Measurements from ENCODE around the gene ERG.

Gene ERG, protein sequence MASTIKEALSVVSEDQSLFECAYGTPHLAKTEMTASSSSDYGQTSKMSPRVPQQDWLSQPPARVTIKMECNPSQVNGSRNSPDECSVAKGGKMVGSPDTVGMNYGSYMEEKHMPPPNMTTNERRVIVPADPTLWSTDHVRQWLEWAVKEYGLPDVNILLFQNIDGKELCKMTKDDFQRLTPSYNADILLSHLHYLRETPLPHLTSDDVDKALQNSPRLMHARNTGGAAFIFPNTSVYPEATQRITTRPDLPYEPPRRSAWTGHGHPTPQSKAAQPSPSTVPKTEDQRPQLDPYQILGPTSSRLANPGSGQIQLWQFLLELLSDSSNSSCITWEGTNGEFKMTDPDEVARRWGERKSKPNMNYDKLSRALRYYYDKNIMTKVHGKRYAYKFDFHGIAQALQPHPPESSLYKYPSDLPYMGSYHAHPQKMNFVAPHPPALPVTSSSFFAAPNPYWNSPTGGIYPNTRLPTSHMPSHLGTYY

DNA sequence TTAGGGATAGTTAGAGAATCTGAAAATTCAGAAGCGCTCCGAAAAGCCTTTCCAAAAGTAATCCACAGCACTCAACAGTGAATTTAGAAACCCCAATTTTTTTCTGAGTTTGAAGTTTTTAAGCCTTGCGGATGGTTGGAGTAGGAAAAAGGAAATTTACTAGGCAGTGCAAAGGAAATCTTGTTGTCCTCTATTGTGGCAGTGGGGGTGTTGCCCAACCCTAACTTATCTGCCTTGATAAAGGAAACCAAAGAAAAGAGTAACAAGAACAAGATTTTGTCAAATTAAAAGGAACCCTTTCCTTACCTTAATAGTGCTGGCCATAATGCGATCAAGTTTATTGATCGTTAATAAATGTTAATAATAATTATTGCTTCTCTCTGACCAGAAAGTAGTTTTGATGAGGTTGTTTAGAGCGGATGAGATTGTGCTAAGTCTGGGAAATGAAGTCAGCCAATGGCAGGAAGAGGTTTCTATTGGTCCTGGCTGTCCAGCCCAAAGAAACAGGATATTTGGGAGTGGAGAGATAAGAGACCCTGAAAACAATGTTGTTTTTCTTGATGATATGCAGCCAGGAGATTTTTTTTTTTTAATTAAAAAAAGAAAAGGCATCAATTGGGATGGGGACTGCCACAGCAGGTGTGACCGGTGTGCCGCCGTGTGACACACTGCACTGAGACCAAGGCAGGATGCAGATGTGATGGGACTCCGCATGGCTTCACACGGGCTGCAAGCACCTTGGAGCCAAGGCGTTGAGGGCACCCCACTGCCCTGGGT, at the start of gene ERG:
ERG (minus strand) TSS at position 421 of the 777 bp plus-strand sequence; CDS start at position 324, 97 bp downstream.
- H3K27ac Mint-ChIP-seq, result peak within 1 kb of the TSS in 1 of 2 donors; percentile 69
- no peaks in the 10 kb centered on the region for H3K9me3 Mint-ChIP-seq
- peaks cover 5% of the 10 kb centered on the region for H3K4me1 Mint-ChIP-seq
- DNase-seq (no peak), ATAC-seq (no peak)
- peaks cover 84% of the 10 kb centered on the region for H3K27me3 Mint-ChIP-seq
- H3K4me3 Mint-ChIP-seq, result no peak within 1 kb of the TSS

DNA sequence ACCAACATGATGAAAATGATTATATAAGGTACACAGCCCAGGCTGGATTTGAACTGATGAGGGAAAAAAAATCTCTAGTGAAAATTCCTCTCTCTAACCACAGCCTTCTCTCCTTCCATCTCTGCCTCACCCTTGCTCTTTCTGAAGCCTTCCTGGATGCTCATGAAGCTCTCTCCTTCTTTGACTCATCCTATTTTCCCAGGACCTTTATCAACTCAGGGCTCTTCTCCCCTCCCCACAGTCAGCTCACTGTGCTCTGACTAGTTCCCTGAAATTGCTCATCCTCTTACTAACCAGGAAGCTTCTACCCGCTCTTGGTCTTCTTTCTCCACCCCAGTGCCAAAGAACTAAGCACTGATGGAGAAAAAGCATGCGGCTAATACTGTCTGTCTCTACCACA, 46.4 kb upstream of the ERG start:
- Mint-ChIP-seq H3K4me3 (no peak overlapping the region), H3K27ac (no peak overlapping the region), H3K27me3 (peaks cover 7% of the 10 kb centered on the region), H3K9me3 (no peaks in the 10 kb centered on the region), H3K4me1 (no peaks in the 10 kb centered on the region)
- no peak for ATAC-seq
- no peak for DNase-seq

DNA sequence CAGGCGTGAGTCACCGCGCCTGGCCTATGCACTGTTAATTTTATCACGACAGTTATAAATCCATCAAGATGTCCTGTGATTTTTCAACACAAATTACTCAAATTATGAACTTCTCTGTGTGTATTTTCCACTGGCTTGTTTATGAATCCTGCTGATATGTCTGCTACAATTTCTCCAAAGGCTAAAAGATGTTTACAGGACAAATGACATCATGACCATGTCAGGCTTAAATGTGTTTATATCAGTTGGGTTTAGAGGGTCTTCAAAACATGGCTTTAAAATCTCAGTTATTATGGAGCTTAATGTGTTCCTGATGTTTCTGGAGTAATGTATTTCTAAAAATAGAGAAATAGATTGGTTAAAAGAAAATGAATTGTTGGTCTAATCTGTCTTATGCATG, 44.0 kb upstream of the ERG start:
- H3K9me3 Mint-ChIP-seq, result no peaks in the 10 kb centered on the region
- no peak overlapping the region for H3K27ac Mint-ChIP-seq
- no peak for ATAC-seq
- DNase-seq, result no peak
- no peak overlapping the region for H3K4me3 Mint-ChIP-seq
- peaks cover 7% of the 10 kb centered on the region for H3K27me3 Mint-ChIP-seq
- H3K4me1 Mint-ChIP-seq, result no peaks in the 10 kb centered on the region

- DNase-seq, result no peak
- no peak overlapping the region for H3K27ac Mint-ChIP-seq
- H3K27me3 Mint-ChIP-seq, result peaks cover 9% of the 10 kb centered on the region
- no peak overlapping the region for H3K4me3 Mint-ChIP-seq
- no peak for ATAC-seq
- no peaks in the 10 kb centered on the region for H3K4me1 Mint-ChIP-seq
- H3K9me3 Mint-ChIP-seq, result no peaks in the 10 kb centered on the region
These were observed 40.1 kb upstream of the ERG start for GRCh38 chr21:38538353-38538752.

DNA sequence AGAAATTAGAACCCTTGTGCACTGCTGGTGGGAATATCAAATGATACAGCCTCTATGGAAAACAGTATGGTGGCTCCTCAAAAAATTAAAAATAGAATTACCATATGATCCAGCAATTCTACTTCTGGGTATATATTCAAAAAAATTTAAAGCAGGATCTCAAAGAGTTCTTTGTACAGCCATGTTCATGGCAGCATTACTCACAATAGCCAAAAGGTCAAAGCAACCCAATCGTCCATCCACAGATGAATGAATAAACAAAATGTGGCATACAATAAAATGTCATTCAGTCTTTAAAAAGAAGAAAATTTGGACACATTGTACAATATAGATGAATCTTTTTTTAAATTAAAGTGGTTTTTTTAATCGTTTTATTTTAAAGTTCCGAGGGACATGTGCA, 36.3 kb upstream of the ERG start:
- Mint-ChIP-seq H3K27me3 (peaks cover 9% of the 10 kb centered on the region), H3K4me1 (no peaks in the 10 kb centered on the region), H3K27ac (no peak overlapping the region), H3K4me3 (no peak overlapping the region), H3K9me3 (no peaks in the 10 kb centered on the region)
- no peak for ATAC-seq
- DNase-seq, result no peak

DNA sequence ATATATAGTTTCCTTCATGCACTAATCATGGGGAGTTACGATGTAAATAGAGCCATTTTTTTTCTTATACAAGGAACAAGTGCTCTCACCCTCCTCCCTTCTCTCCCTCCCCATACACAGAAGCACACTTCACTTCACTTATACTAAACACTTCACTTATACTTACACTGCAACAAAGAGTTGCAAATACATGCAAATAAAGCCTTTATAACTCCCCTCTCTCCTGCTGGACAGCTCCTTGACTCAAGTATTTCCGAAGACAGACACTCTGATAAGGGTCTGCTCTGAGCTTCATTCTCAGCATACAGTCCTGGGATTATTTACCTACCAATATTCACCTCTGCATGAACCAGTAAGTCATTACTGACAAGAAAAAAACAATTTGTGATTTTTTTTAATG, 35.6 kb upstream of the ERG start:
- peaks cover 14% of the 10 kb centered on the region for H3K27me3 Mint-ChIP-seq
- no peaks in the 10 kb centered on the region for H3K4me1 Mint-ChIP-seq
- H3K4me3 Mint-ChIP-seq, result no peak overlapping the region
- DNase-seq, result no peak
- no peak for ATAC-seq
- no peaks in the 10 kb centered on the region for H3K9me3 Mint-ChIP-seq
- no peak overlapping the region for H3K27ac Mint-ChIP-seq

- Mint-ChIP-seq H3K9me3 (no peaks in the 10 kb centered on the region), H3K27ac (no peak overlapping the region), H3K4me3 (no peak overlapping the region), H3K4me1 (no peaks in the 10 kb centered on the region), H3K27me3 (peaks cover 15% of the 10 kb centered on the region)
- no peak for DNase-seq
- no peak for ATAC-seq
These were observed 33.3 kb upstream of the ERG start for GRCh38 chr21:38531591-38531990.

GRCh38 chr21:38531039-38531541, 32.8 kb upstream of the ERG start:
- Mint-ChIP-seq H3K27me3 (peaks cover 10% of the 10 kb centered on the region), H3K27ac (no peak overlapping the region), H3K4me3 (no peak overlapping the region), H3K9me3 (no peaks in the 10 kb centered on the region), H3K4me1 (no peaks in the 10 kb centered on the region)
- no peak for DNase-seq
- ATAC-seq, result no peak

DNA sequence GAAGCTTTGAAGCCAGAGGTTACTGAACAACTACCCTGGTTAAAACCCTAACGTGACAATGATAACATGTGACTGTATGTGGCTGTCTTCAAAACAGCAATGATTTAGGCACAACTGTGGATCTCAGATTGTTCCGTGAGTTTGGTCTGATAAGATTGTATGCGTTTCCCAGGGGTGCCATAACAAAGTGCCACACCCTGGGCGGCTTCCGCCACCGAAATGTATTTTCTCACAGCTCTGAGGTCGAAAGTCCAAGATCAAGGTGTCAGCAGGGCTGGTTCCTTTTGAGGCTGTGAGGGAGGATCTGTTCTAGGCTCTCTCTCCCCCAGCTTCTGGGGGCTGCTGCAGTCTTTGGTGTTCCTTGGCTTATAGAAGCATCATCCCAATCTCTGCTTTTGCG, 29.5 kb upstream of the ERG start:
- H3K9me3 Mint-ChIP-seq, result no peaks in the 10 kb centered on the region
- H3K27ac Mint-ChIP-seq, result no peak overlapping the region
- no peak overlapping the region for H3K4me3 Mint-ChIP-seq
- ATAC-seq (no peak), DNase-seq (no peak)
- peaks cover 5% of the 10 kb centered on the region for H3K4me1 Mint-ChIP-seq
- peaks cover 16% of the 10 kb centered on the region for H3K27me3 Mint-ChIP-seq

- no peak for DNase-seq
- H3K4me3 Mint-ChIP-seq, result no peak overlapping the region
- peaks cover 5% of the 10 kb centered on the region for H3K4me1 Mint-ChIP-seq
- H3K27ac Mint-ChIP-seq, result no peak overlapping the region
- peaks cover 0 to 1% of the 10 kb centered on the region in 2 donors for H3K9me3 Mint-ChIP-seq
- no peak for ATAC-seq
- peaks cover 25% of the 10 kb centered on the region for H3K27me3 Mint-ChIP-seq
These were observed 27.2 kb upstream of the ERG start for GRCh38 chr21:38525454-38525853.

DNA sequence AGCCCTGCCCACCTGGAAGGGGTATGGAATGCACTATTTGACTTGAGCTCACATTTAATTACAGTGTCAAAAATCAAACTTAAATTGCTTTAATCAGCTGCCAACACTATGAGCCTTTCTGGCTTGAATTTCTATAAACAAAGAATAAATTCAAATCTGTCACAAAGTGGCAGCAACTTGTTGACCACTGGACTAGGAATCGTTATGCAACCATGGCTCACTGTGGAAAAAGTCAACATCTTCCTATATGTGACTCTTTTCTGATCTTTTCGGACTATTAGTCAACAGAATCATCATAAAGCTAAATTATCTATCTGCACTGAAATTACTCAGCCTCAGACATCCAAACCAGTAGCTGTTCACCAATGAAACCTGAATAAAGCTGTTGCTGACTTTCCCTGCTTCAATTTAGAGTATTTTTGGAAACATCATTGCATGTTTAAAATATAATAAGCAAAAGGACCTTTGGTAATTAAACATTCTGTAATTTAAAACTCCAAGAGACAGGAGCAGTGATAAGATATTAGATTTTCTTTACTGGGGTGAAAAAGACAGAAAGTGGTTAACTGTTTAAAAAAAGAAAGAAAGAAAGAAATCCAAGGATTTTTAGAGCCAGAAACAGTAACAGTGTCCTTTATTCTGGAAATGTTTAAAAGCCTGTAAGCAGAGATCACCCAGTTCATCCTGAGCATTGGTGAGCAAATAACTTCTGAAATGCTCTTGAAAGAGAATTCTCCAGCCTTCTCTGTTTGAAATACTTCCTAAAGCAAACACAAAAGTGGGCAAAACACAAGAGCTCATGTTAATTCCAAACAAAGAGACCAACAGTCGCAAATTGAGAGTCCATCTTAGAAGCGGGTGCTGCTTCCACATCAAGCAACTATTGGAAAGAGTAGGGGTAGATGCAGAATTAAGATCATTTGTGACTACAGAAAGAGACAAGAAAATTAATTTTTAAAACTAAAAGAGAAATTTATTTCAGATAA, 26.2 kb upstream of the ERG start:
- peaks cover 5% of the 10 kb centered on the region for H3K4me1 Mint-ChIP-seq
- H3K4me3 Mint-ChIP-seq, result no peak overlapping the region
- DNase-seq, result no peak
- no peak for ATAC-seq
- H3K9me3 Mint-ChIP-seq, result peaks cover 0 to 9% of the 10 kb centered on the region in 2 donors
- no peak overlapping the region for H3K27ac Mint-ChIP-seq
- peaks cover 35% of the 10 kb centered on the region for H3K27me3 Mint-ChIP-seq

DNA sequence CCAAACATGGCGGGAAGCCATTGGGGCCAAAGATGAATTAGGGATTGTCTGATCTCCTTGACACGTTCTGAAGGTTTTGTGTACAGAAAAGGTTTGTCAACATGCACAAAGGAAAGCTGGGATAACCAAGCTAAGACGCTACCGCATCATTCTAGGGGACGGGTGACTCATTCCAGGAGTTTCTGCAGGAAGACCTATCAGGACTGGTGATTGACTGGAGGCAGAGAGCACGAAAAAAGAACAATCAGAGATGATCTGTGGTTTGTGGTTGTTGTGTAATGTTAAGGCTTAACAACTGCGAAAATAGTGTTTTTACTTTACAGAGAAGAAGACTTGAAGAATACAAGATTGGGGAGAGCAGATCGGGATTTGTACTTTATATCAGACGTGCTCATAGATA, 22.2 kb upstream of the ERG start:
- ATAC-seq (no peak), DNase-seq (no peak)
- Mint-ChIP-seq H3K9me3 (peaks cover 0 to 9% of the 10 kb centered on the region in 2 donors), H3K27ac (no peak overlapping the region), H3K4me3 (no peak overlapping the region), H3K4me1 (peaks cover 5% of the 10 kb centered on the region), H3K27me3 (peaks cover 40% of the 10 kb centered on the region)

DNA sequence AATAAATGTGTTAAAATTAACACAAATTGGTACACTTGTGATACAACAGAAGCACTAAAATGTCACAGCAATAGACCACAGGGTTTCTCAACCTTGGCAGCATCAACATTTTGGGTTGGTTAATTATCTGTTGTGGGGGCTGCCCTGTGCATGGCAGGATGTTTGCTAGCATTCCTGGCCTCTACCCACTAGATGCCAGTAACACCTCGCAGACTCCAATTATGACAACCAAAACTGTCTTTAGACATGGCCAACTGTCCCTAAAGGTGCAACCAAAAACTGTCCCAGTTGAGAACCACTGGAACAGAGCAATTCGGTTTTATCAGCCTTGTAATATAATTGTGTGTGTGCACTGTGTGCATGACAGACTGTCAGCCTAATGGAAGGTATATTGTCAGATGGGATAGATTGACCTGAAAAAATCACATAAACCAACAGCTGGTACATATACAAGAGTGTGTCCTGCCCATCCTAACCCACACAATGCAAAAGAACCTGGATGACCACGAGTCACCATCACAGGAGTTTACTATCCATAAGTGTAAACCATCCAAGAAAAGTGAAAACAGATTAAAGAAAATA, 13.5 kb upstream of the ERG start:
- Mint-ChIP-seq H3K4me3 (no peak overlapping the region), H3K9me3 (no peaks in the 10 kb centered on the region), H3K27ac (no peak overlapping the region), H3K27me3 (peaks cover 22% of the 10 kb centered on the region), H3K4me1 (peaks cover 2% of the 10 kb centered on the region)
- ATAC-seq, result no peak
- DNase-seq, result no peak

DNA sequence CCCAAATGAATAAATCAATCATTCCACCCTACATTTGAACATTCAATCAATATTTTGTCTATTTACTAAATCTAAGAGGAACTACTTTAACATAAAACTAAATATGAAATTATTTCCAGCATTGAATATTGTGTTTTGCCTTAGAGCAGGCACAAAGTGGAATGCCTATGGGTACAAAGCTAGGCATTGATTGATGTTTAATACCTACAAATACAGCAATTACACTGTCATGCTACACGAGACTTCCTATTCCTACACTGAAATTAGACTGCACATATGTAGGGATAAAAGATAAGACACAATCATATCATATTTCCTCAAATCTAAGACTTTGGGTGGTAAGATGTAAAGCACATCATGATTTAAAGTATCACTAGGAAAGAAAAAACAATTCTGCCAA, 12.9 kb upstream of the ERG start:
- no peak for ATAC-seq
- peaks cover 25% of the 10 kb centered on the region for H3K27me3 Mint-ChIP-seq

More for the DNA sequence above, 12.9 kb upstream of the ERG start:
- no peak overlapping the region for H3K4me3 Mint-ChIP-seq
- H3K9me3 Mint-ChIP-seq, result no peaks in the 10 kb centered on the region
- no peak for DNase-seq
- peaks cover 6% of the 10 kb centered on the region for H3K4me1 Mint-ChIP-seq
- H3K27ac Mint-ChIP-seq, result no peak overlapping the region
